ENCODE measurements around the gene SMIM38. TPM values are rescaled to one million over a fixed set of nuclear protein-coding genes. Genes with fewer than 3 reads are reported as not detected.

The SMIM38 gene
- total RNA-seq, 1 donor from 2014 or later = 0.12 TPM

DNA sequence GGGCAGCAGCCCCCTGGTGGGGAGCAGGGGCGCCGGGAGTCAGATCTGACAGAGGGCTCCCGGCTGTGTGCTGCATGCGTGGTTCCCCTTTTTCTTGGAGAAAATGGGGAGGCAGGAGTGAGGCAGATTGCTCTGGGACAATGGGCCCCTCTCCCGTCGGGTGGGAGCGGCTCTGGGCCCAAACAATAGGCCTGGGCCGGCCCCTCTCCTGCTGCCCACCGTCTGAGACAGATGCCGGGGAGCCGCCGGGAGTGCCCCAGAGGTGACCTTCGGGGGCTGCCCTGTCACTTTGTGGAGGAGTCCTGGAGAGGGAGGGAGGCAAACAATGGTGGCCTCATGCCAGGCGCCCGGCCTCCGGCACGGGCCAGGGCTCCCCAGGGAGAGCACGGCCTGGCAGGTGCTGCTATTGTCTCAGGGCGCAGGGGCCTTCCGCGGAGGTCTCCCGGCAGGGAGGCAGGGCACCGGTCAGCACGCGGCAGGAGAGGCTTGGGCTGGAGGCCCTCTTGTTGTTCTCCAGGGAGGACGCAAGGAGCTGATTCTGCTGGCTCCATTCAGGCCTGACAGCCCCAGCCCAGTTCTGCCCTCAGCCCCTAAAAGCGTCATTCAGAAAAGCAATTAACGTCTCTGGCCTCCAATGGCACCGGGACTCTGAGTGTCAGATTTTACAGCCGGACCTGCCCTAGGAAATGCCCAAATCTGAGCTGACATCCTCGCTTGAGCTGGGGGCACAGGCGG lies 44.8 kb downstream of the SMIM38 start:
- Mint-ChIP-seq H3K4me3 (ENCODE audit: unreplicated experiment) (no peak overlapping the region), H3K27ac (ENCODE audit: unreplicated experiment) (no peak overlapping the region), H3K27me3 (ENCODE audit: low read depth) (peaks cover 20% of the 10 kb centered on the region), H3K36me3 (ENCODE audit: low read depth) (peaks cover 2% of the 10 kb centered on the region), H3K9me3 (ENCODE audit: low read depth) (no peaks in the 10 kb centered on the region), H3K4me1 (ENCODE audit: low read depth) (peaks cover 3% of the 10 kb centered on the region)
- no peak for DNase-seq (ENCODE audit: low spot score)
- TF ChIP-seq CTCF (IDR thresholded peaks at IDR 0.05) = no peak

- Mint-ChIP-seq H3K27me3 (ENCODE audit: low read depth) (peaks cover 20% of the 10 kb centered on the region), H3K4me3 (ENCODE audit: unreplicated experiment) (no peak overlapping the region), H3K36me3 (ENCODE audit: low read depth) (peaks cover 2% of the 10 kb centered on the region), H3K27ac (ENCODE audit: unreplicated experiment) (no peak overlapping the region), H3K4me1 (ENCODE audit: low read depth) (peaks cover 3% of the 10 kb centered on the region), H3K9me3 (ENCODE audit: low read depth) (no peaks in the 10 kb centered on the region)
- TF ChIP-seq CTCF (IDR thresholded peaks at IDR 0.05) = no peak
- no peak for DNase-seq (ENCODE audit: low spot score)
Observed at GRCh38 chr11:69201066-69201365, 45.3 kb downstream of the SMIM38 start.

- Mint-ChIP-seq H3K4me3 (ENCODE audit: unreplicated experiment) (no peak overlapping the region), H3K27ac (ENCODE audit: unreplicated experiment) (no peak overlapping the region), H3K9me3 (ENCODE audit: low read depth) (no peaks in the 10 kb centered on the region), H3K36me3 (ENCODE audit: low read depth) (peaks cover 2% of the 10 kb centered on the region), H3K27me3 (ENCODE audit: low read depth) (peaks cover 23% of the 10 kb centered on the region), H3K4me1 (ENCODE audit: low read depth) (peaks cover 3% of the 10 kb centered on the region)
- DNase-seq (ENCODE audit: low spot score) = peak; percentile 59
- TF ChIP-seq CTCF (IDR thresholded peaks at IDR 0.05) = no peak
Observed at GRCh38 chr11:69201764-69202370, 46.1 kb downstream of the SMIM38 start.

- no peak for TF ChIP-seq CTCF (IDR thresholded peaks at IDR 0.05)
- peaks cover 26% of the 10 kb centered on the region for H3K27me3 Mint-ChIP-seq (ENCODE audit: low read depth)
- no peak overlapping the region for H3K4me3 Mint-ChIP-seq (ENCODE audit: unreplicated experiment)
- H3K36me3 Mint-ChIP-seq (ENCODE audit: low read depth) = peaks cover 2% of the 10 kb centered on the region
- peaks cover 3% of the 10 kb centered on the region for H3K4me1 Mint-ChIP-seq (ENCODE audit: low read depth)
- no peak overlapping the region for H3K27ac Mint-ChIP-seq (ENCODE audit: unreplicated experiment)
- H3K9me3 Mint-ChIP-seq (ENCODE audit: low read depth) = no peaks in the 10 kb centered on the region
- peak; percentile 87 for DNase-seq (ENCODE audit: low spot score)
Observed at GRCh38 chr11:69202511-69203221, 46.9 kb downstream of the SMIM38 start.

GRCh38 chr11:69203381-69203780 lies 47.6 kb downstream of the SMIM38 start:
- Mint-ChIP-seq H3K27me3 (ENCODE audit: low read depth) (peaks cover 26% of the 10 kb centered on the region), H3K36me3 (ENCODE audit: low read depth) (peaks cover 2% of the 10 kb centered on the region), H3K9me3 (ENCODE audit: low read depth) (peaks cover 4% of the 10 kb centered on the region), H3K4me1 (ENCODE audit: low read depth) (peaks cover 3% of the 10 kb centered on the region), H3K4me3 (ENCODE audit: unreplicated experiment) (no peak overlapping the region), H3K27ac (ENCODE audit: unreplicated experiment) (no peak overlapping the region)
- DNase-seq (ENCODE audit: low spot score) = no peak
- TF ChIP-seq CTCF (IDR thresholded peaks at IDR 0.05) = no peak

All from chondrocyte (in vitro differentiated cells).